GM19239 (cell line): Measurements from ENCODE around the gene ADIRF.
A peak's percentile ranks its signal among the peaks of the same experiment; 100 is the strongest.

Source experiments
- DNase-seq: peaks from one replicate; pipeline ENCODE4 v3.0.0; 2011; ENCODE audit warnings: low spot score; ENCODE audit not compliant: insufficient read length
- FAIRE-seq: peaks from 2 replicates; lab custom pipeline; 2011; peaks lifted over from hg19 to GRCh38; lab: Jason Lieb, UNC

ADIRF gene

DNA sequence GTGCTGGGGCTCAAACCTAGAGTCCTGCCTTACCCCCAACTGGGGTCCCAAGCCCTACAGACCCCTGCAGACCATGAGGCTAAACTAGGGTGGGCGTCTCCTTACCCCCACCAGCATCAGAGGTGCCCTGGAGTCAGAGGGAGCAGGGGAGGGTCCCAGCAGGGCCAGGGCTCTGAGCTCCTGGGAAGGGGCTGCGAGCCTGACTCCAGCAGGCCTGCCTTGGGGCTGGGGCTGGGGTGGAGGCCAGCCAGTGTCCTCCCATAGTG, 8.6 kb upstream of the ADIRF start:
- FAIRE-seq, result no peak

DNA sequence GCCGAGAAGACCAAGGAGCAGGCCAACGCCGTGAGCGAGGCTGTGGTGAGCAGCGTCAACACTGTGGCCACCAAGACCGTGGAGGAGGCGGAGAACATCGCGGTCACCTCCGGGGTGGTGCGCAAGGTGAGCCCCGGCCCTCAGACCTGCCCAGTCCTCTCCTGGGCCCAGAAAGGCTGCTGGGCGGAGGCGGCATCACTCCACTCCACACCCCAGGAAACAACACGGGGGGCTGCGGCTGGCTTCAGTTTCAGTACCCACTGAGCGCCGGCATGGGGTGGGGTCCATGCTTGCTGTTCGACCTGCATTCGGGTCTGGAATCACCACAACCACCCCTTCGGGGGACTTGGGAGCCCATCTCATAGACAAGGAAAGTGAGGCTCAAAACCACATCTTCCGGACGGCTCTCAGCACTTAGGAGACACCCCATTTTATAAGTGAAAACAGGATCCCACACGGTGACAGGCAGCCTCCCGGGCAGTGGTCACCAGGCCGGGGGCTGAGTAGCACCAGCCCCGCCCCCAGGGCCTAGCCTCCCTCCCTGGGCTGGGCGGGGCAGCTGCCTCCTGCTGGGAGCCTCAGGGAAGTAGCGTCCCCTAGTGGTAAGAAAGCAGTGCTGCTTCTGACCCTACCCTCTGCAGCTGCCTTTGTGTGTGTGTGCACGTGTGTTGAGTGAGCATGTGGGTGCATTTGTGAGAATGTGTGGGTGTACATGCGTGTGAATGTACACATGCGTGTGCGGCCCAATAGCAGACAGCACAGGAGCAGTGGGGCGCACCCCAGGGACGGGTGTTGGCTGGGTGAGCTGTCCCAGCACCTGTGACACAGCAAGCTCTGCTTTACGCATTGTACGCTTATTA, 8.0 kb upstream of the ADIRF start:
- FAIRE-seq, result peak; percentile 28
- DNase-seq, result peak; percentile 55

More for the DNA sequence above, 8.6 kb upstream of the ADIRF start:
- no peak for DNase-seq

DNA sequence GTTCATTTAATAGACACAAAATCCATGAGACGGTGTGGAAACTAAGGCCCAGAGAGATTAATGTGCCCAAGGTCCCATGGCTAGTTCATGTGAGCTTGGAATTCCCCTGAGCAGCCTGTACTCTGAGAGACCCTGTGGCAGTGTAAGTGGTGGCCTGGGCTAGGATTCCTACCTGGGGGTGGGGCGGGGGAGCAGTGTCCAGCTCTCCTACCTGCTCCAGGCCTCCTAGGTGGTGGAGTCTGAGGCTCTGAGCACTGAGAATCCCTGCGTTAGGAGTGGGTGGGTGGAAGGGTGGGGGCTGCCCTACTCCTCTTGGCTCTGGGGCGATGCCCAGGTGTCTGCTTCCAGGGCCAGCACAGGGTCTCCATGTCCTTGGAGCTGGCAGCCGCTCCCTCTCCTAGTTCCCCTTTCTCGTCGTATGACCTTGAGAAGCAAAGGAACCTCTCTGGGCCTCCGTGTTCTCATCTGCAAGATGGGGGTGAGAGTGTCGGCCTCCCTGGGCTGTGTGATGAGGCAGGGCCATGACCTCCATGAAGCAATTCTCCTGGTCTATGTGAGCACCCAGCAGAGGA, 7.3 kb upstream of the ADIRF start:
- no peak for FAIRE-seq
- DNase-seq, result no peak

DNA sequence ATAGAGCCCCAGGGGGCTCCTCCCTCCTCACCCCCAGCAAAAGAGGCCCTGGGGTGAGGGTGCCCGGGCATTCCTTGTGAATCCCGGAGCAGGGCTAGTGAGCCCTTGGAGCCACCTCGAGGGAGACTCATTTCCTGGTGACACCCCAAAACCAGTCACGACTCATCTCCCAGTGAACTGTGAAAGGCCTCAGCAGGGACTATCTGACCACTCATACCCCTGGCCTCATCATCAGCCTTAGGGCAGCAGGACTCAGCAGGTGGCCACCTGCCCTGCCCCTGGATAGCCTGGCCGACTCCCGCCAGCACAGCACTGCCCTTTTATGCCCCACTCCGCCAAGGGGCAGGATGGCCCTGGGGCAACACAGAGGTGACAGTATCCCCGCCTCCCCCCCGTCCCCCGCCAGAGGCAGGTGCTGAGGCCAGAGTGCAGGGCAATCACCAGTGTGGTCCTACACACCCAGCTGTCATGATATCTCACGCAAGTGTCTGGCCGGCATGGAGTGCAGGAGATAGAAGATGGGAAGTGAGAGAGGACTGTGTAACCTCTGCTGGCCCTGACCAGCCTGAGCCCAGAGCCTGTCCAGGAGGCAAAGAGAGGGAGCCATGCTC, 6.7 kb upstream of the ADIRF start:
- DNase-seq (no peak), FAIRE-seq (no peak)

DNA sequence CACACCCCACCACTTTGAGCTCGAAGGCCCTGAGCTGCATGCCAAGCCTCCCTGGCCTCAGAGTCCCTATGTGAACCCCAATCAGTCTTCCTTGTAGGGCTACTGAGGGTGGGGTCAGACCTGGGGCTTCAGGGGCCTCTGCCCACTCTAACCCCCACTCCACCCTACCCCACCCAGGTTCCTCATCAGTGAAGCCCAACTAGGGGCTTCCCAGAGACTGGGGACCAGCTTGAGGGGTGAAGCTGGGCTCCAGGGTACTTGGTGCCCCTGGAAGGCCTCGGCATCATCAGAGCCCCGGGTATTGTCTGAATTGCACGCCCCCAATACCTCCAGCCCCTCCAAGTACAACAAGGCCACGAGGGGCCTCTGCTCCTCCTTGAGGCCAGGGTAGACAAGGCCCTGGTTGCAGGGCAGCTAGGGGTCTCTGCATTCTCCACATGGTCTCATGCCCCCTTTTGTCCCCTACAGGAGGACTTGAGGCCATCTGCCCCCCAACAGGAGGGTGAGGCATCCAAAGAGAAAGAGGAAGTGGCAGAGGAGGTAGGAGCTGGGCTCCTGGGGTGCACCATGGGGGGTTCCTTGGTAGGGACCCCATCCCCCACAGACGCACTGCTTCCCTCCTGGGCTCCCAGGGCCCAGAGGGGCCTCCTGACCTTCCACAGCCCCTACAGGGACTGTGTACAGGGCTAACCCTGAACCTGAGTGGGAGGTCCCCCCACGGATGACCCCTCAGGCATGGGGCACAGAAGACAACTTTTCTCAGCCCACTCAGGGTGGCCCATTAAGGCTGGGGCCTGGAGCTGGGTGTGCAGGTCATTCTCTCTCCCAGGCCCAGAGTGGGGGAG, 5.9 kb upstream of the ADIRF start:
- no peak for FAIRE-seq
- no peak for DNase-seq

DNA sequence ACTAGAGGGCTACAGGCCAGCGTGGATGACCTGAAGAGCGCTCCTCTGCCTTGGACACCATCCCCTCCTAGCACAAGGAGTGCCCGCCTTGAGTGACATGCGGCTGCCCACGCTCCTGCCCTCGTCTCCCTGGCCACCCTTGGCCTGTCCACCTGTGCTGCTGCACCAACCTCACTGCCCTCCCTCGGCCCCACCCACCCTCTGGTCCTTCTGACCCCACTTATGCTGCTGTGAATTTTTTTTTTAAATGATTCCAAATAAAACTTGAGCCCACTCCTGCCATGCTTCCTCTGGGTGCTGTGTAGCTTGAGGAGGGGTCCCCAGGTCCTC, 5.3 kb upstream of the ADIRF start:
- no peak for DNase-seq
- no peak for FAIRE-seq

DNA sequence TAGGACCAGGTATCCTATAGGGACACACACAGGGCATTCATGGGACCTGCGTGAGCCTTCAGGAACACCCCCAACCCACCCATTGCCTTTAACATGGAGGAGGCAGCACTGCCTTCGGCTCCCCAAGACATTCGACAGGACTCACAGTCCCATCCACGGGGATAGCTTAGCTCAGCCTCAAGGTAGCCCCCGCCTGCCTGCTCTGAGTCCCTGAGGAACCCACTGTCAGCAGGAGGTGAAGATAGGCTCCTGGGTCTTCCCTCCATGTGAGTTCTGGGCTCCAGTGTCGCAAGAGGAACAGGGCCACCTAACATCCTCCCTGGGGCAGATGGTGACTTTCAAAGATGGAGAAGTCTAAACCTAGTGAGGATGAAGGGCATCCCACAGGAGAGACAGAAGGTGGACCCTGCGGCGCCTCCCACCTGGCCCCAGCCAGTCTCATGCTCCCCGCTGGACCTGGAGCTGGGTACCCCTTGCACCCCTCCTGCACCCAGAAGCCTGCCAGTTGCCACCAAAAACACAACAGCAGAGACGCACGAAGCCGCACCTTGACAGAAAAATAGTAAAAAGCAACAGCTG, 4.9 kb upstream of the ADIRF start:
- DNase-seq (no peak), FAIRE-seq (no peak)

DNA sequence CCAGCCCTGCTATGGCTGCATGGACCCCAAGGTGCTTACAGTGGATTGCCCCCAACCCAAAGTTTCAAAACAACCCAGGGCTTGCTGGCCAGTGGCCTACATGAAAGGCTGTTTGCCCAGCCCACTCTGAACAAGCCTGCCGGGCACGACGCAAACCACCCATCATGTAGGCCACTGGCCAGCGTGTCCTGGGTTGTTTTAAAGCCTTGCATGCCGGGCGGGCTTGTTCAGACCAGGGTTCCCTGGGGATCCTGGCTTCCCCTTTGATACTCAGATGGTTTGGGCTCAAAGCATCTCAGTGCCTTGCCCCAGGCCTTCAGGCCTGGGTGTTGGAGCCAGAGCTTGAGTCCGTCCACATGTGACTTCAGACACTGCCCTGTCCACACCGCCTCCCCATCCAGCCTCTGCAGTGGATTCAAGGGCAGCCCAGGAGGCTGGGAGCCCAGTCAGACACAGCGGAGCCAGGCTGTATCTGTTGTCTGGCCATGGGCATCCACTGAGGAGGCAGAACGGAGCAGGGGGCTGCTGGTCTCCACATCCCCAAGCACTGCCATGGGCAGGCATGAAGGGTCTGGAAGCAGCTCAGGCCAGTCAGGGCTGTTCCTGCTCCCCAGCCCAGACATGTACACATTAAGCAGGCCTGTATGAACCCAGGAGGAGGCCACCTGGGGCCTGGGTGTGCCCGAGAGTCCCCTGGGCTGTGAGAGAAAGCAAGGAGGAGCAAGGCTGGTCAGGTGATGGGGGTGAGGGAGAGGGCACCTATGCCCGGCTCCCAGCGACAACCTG, 4.0 kb upstream of the ADIRF start:
- DNase-seq, result no peak
- FAIRE-seq, result no peak

DNA sequence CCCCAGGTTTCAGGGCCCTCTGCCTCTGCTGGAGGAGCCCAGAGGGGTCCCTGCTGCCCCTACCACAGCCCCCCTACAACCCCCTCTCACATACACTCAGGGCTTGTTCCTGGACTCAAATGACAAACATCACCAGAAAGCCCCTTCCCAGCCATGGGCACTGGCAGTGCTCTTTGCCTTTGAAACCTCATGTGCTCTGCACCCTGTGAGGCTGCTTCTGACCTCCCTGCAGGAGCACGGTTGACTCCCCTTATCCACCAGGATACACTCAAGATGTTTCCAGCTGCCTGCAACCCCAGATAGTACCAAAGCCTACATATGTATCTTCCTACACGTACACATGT, 3.5 kb upstream of the ADIRF start:
- no peak for FAIRE-seq
- DNase-seq, result no peak

DNA sequence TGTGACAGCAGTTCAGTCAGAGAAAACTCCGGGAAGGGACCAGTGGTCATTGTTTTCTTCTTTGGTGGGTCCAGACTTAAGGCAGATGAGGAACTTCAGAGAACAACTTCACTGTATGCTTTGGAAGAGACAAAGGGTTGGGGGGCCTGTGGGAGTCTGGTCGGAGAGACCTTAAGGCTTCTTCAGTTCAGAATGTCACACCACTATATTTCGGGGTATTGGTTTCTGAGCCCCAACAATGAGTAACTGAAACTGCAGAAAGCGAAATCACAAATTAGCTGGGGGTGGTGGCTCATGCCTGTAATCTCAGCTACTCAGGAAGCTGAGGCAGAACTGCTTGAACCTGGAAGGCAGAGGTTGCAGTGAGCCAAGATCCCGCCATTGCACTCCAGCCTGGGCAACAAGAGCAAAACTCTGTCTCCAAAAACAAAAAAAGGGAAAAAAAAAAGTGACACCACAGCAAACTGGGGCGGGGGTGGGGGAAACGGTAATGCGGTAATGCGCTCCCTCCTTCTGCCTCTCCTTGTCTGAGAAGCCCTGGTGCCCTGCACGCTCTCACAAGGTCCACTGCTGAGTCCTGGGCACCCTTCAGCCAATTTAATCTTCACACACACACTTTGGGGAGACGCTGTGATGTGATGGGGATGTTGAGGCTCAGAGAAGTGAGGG, 2.2 kb upstream of the ADIRF start:
- DNase-seq, result no peak
- FAIRE-seq, result peak; percentile 87

DNA sequence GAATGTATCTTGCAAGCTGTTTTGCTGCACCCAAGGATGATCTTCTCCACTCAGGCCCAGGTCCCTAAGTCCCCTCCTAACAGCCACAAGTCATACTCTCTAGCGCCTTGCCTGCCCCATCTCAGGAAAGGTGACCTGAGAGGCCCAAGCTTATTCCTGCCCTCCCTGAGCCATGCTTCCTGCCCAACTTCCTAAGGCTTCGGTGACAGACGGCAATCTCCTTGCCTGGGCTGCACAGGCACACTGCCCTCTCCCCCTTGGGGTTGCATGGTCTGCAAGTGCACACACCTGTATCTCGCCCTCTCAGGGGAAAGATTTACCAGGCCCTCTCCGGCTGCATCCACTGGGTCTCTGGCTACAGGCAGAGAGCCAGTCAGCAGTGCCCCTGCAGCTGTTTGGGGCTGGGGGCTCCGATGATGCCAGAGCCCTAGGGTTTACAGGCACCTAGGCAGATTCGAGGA, 771 bp upstream of the ADIRF start:
- DNase-seq (no peak), FAIRE-seq (no peak)

DNA sequence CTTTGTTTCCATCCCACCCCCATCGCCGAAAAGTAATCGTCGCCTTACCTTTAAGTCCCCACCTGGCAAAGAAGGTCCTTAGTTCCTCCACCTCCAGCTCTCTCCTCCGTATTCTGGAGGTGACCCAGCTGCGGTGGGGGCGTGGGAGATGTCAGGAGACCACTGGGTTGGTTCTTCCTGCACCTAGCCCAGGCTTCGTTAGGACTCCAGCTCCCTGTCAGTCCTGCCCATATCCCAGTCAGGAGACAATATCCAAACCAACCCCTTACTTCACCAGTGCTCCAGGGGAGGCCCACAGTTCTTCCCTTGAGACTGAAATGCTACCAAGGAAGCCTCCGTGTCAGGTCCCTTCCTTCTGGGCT, 693 bp downstream of the ADIRF start:
- no peak for DNase-seq
- FAIRE-seq, result no peak

DNA sequence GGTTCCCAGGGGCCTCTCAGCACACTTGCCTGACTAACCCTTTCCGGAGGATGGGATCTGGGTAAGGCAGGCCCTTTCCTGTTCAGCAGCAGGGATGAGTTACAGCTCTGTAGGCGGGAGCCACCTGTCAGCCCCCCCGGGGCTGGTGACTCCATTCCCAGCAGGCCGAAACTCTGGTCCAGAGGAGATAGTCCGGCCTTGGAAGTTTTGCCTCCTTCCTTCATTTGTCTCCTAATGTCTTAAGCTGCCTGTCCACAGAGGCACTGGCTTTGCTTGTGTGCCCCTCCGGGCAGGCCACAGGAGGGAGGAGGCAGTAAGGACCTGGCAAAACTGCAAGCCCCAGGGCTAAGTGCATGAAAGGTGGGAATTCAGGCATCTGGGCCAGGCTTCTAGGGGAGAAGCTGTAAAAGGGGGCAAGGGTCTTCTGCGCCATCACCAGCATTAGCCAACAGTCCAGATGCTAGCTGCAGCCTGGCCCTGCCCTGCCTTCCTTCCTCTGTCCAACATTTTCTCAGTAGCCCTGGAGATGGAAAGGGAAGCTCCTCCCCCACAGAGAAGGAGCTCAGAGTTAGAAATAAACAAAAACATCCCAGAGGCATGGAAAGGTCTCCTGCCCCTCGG, 1.2 kb downstream of the ADIRF start:
- DNase-seq (no peak), FAIRE-seq (no peak)

DNA sequence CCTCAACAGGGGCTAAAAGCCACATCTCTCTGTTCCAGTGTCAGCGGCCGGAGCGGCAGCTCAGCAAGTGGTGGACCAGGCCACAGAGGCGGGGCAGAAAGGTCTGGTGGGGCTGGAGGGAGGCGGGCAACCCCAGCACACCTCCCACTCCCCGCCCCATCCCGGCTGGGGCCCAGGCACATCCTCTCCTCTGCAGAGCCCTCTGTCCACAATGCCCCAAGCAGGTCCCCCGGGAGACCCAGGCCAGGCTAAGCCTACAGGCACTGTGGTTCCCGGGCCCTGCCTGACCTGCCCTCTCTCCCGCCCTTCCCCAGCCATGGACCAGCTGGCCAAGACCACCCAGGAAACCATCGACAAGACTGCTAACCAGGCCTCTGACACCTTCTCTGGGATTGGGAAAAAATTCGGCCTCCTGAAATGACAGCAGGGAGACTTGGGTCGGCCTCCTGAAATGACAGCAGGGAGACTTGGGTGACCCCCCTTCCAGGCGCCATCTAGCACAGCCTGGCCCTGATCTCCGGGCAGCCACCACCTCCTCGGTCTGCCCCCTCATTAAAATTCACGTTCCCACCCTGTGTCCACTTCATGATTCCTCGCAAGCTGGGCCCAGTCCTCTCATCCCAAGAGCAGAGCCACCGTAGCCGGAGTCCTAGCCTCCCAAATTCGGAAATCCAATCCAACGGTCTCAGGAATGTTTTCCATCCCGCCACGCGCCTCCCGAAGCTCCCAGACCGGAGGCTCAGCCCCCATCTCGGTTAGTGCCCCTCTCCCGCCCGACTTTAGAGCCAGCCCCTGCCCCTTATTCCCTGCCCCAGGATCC, 2.1 kb downstream of the ADIRF start:
- FAIRE-seq (no peak), DNase-seq (no peak)

DNA sequence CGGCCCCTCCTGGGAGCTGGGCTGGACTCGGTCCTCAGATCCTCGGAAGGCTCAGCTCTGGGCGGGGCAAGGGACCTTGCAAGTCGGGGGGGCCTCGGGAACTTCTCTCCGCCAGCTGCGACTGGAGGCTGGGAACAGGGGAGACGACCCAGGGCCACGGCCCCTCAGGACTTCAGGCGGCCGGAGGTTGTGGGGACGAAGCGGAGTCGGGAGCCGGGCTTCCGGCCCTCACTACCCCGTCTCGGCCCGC, 2.6 kb downstream of the ADIRF start:
- no peak for FAIRE-seq
- DNase-seq, result no peak

DNA sequence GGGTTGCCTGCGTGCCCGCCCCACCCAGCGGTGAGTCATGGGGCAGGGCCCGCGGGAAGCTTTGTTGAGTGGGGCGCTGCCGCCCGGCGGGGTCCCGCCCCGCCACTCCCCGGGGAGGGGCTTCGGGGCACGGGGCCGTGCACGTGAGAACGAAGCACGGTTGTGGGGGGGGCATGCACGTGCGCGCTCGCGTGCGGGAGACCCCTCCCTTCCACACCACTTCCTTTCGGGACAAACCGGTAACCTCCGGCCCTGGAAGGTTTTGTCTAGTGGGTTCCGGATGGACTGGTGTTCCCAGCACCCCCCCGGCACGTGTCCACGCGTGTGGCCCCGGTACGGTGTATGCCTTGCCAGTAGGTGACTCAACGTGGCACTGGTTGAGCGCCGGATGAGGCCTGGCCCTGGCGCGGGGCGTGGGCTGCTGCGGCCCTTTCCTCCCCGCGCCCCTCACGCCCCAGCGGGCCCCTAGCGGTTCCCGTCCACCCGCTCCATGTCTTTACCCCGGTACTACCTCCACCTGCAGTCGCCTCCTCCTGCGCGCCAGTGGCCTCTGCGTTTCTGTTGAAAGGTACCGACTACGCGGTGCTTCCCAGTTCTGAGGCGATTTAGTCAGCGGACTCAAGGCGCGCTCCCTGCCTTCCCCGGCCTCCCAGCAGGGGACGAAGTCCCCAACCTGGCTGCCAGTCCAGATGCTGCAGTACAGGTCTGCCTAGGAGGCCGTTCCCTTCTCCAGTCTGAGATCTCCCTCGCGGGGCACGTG, 3.1 kb downstream of the ADIRF start:
- FAIRE-seq (peak; percentile 85), DNase-seq (peak; percentile 76)

DNA sequence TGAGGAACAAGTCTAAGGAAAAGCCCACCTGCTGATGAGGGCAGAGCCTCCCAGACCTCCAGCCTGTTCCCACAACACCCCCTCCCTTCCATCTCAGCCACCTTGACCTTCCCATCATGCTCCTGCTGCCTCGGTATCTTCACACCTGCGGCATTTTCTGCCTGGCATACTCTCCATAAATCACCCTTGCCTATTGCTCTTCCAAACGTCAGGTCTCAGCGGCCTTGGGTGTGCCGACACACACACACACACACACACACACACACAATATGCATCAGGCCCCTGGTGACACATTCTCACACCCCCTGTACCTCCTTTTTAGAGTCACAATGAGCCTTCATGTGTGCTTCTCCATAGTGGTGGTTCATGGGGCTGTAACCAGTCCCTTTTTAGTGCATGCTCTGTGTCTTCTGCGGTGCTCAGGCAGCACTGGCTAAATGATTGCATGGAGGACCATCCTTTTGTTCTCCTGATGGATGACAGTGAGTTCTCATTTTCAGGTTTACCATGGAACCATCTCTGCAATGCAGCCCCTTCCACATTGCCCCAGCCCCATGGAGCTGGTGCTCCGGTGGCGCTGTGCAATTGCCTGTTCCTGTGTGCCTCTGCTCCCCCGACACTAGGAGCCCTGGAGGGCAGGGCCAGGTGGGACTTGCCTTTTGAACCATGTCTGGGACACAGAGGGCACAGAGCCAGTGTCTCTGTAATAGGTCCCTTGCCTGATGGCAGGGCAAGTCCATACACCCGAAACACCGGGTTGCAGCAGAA, 4.5 kb downstream of the ADIRF start:
- FAIRE-seq (no peak), DNase-seq (no peak)
